HG02852 (cell line): ENCODE results near the gene DMPK.
"Not testable (repeated sequence)": the region's sequence is repeated elsewhere in the genome, so short reads cannot be mapped to it uniquely, and the experiment has no call there.

Experiments
- ATAC-seq: cut with Tn5 transposase; IDR thresholded peaks from one replicate; pipeline ENCODE4 v1.9.1; 2021; ENCODE audit warnings: mild to moderate bottlenecking, moderate library complexity; ENCODE audit not compliant: unreplicated experiment

DMPK gene

DNA sequence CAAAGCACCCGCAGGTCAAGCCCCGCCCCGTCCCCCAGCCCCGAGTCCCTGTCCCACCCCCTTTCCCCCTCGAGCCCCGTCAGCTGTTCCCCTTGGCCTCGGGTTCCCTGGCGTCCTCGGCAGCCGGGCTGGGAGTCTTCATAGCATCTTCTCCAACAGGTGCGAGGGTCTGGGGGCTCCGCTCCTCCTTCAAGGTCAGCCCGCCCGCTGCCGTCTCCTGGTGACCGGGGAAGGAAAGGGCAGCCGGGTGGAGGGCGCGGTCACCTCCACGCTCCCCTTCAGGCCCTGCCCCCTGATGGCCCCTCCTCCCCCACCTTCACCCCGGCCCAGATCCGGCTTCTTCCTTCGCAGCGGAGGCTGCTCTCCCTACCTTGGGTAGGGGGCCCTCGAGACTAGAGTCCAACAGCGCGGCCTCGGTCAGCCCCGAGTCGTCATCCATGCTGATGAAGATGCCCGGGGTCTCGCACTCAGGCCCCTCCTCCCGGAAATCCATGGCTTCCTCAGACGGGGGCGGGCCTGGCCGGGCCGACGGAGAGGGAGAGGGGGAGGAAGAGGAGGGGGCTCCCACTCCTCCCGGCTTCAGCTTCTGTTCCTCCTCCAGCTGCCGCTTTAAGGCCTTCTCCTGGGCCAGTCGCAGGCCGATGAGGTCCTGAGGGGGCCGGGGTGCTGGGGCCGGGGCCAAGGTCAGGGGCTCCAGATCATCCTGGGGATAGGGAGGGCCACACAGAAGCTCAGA lies 33.4 kb upstream of the DMPK start:
- ATAC-seq, result no peak

DNA sequence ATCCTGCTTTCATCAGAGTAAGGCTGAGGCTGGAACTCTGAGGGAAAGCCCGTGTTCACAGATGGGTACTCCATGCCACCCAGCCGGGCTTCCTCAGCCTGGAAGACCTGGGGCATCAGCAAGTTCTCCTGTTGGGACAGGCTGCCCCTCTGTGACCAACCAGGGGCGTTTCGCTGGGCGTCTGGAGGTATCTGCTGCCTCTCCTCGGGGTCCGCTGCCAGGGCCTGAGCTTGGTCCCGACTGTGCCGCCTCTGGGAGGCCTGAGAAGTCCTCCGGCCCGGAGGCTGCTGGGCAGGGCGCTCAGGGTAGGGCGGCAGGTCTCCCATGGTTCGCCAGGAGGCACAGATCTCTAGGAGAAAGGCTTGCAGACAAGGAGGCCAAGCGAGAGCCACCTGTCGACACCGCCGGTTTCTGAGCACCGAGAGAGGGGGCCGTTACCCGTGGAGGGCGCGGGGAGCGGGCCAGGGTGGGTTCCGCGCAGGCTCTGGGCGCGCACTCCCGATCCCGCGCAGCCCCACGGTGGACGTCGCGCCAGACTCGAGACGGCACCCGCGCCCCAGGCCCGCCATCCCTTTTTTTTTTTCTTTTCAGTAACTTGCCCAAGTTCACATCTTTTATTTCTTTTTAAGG lies 32.7 kb upstream of the DMPK start, which contains the start of gene RSPH6A:
RSPH6A (minus strand) TSS at position 458 of the 630 bp plus-strand sequence; CDS start at position 326, 132 bp downstream.
- no peak for ATAC-seq

DNA sequence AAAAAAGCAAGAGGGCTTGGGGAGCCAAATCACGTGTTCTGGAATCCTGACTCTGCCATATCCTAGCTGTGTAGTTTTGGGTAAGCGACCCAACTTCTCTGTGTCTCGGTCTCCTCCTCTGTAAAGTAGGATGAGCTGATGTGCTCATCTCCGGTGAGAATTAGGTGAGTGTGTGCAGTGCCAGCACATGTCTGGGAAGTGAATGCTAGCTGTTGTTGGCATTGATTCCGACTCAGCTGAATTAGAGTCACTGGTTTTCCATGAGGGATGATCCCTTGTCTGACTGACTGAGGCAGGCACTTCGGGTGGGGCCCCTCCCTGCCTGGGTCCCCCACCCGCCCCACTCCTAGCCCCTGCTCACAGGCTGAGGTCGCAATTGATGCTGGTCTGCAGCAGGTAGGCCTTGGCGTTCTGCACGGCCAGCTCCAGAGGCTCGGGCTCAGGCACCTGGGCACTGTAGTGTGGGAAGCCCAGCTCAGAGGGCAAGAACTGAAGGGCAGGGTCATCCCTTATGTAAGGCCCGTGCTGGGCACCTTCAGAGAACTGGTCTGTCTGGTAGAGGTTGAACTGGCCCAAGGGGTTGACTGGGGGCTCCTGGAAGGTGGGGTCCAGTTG lies 32.0 kb upstream of the DMPK start:
- no peak for ATAC-seq

DNA sequence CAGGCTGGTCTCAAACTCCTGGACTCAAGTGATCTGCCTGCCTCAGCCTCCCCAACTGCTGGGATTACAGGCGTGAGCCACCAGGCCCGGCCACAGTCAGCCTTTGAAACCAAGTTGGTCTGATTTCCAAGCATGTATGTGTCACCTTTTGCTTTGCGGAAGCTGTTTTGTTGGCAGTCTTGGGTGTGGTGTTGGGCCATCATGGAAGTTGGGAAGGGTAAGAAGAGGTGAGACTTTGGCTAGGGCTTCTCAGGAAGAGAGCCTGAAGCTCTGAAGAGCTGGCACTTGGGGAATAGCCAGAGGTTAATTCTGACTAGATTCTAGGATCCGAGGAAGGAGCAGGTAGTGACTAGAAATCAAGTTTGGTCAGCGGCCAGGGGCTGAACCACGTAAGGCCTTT lies 30.0 kb upstream of the DMPK start:
- ATAC-seq, result no peak

DNA sequence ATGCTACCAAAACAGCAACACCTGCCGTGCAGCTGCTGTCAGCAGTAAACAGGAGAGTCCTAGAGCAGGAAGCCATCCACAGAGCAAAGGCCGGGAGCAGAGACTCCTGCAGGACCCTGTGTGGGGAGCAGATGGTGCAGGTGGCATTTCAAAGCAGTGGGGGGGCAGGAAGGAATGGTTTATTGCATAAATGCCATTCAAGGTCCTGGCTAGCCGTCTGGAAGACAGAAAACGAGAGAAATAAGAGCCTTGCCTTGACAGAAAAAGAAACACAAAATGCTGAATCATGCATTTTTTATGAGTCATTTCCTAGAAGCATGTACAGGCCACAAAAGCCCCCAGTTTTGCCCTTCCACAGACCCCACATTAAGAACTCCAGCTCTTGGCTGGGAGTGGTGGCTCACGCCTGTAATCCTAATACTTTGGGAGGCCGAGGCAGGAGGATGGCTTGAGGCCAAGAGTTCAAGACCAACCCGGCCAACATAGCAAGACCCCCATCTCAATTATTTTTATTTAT lies 27.4 kb upstream of the DMPK start:
- no peak for ATAC-seq

DNA sequence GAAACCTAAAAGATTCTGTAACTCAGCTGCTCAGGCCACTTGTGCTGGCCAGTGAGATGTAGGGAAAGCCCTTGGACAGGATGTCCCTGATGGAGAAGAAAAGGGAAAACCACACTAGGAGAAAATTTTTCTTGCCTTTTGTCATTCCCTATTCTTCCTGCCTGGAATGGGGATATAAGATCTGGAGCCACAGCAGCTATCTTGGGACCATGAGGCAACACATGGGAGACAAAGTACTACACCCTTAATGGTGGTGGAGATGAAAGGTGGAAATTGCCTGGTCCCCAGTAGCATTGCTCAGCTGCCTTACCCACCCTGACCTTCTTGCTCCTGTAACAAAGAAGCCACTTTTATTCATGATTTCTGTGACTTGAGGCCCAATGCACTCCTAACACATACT lies 23.4 kb upstream of the DMPK start:
- no peak for ATAC-seq

DNA sequence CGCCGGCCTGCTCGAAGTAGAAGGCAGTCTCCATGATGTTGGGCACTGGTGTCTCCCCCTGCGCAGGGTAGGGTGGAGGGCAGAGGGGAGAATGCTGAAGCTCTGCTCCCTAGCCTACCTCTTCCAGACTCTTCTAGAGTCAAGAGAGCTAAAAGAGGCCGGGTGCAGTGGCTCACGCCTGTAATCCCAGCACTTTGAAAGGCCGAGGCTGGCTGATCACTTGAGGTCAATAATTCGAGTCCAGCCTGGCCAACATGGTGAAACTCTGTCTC lies 22.6 kb upstream of the DMPK start:
- no peak for ATAC-seq

DNA sequence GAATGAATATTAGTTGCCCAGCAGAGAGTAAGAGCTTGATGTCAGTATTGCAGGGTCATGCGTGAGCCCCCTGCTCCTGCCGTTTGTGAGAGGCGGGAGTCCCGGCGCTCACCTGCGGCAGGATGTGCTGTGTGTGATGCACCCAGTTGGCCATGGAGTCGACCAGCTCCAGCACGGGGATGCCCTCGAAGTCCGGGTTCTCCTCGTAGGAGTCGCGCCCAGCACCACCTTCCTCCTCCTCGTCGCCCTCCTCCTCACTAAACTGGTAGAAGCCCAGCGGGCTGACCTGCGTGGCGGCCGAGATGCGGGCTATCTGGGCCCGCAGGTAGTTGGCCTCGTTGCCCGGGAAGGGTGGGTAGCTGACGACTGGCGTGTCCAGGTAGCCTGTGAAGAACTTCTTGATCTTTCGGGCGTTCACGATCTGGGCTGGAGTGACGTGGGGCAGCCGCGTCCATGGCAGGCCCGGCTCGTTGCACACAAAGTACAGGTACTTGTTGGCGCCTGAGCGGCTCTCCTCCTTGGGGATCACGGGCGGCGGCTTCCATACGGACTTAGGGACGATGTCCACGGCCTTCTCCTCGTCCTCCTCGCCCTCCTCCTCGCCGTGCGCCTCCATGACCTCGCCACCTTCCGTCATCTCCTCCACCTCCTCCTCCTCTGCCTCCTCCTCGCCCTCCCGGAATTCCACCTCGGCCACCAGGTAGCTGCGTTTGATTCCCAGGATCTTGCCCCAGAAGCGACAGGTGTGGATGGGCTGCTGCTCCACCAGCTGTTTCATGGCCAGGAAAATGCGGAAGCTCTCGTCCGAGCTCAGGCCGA lies 22.1 kb upstream of the DMPK start:
- no peak for ATAC-seq

DNA sequence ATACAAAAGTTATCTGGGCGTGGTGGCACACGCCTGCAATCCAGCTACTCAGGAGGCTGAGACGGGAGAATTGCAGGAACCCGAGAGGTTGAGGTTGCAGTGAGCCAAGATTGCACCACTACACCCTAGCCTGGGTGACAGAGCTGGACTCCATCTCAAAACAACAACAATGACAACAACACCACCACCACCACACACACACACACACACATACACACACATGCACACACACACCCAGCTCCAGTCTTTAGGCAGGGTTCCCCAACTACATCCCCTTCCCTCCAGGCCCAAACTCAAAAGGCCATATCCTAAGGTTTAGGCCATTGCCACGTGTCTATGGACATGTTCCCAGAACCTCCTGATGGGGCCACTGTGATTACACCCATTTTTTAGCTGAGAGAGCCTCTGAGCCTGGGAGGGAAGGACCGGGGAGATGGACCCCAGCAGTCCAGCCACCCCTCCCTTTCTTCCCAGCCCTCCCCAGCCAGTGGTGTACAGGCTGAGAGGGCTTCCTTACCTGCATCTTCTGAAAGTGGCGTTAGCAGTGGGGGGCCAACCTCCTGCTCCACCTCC lies 19.4 kb upstream of the DMPK start:
- no peak for ATAC-seq

DNA sequence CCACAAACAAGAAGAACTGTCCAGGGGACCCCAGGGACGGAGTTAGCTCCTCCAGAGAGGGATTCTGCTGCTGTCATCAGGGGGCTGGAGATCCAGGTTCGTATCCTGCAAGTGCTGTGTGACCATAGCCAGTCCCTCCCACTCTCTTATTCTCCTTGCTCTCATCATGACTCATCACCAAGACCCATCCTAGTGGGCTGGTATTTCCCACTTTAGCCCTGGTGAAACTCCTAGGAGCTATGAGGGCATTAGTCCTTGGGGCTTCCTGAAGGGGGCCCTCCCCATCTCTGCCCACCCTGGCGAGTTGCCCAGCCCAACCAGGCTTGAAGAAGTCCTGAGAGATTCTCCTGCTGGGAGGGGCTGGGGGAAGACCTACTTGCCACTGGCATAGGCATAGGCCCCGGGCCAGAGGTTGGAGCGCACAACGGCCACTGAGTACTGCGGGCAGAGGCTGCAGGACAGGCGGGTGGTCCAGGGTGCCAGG lies 17.8 kb upstream of the DMPK start:
- no peak for ATAC-seq

DNA sequence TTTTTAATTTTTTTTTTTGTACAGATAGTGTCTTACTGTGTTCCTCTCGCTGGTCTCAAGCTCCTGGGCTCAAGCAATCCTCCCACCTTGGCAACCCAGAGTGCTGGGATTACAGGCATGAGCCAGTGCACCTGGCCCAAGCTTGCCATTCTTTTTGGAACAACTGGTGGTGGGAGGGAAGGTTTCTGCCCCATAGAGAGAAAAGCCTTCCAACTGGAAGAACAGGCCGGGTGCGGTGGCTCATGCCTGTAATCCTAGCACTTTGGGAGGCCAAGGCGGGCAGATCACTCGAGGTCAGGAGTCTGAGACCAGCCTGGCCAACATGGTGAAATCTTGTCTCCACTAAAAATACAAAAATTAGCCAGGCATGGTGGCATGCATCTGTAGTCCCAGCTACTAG lies 17.3 kb upstream of the DMPK start:
- not testable (repeated sequence) for ATAC-seq

DNA sequence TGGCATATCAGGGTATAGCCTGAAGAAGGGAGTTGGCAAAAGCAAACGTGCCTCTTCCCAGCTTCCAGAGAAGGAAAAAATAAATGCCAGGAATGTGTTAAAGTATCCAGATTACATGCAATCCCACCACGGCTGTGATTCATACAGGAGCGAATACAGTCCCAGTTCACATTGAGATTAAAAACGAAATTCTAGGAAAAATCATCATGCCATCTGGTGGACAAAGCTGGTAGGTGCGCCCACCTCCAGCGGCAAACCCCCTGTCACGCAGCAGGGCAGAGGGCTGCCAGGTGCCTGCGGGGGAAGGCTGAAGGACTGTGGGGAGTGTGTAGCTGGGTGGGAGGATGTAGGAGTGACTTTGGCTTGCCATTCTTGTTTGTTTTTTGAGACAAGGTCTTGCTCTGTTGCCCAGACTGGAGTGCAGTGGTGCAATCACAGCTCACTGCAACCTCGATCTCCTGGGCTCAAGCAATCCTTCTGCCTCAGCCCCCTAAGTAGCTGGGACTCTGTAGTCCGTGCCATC lies 16.8 kb upstream of the DMPK start:
- no peak for ATAC-seq

DNA sequence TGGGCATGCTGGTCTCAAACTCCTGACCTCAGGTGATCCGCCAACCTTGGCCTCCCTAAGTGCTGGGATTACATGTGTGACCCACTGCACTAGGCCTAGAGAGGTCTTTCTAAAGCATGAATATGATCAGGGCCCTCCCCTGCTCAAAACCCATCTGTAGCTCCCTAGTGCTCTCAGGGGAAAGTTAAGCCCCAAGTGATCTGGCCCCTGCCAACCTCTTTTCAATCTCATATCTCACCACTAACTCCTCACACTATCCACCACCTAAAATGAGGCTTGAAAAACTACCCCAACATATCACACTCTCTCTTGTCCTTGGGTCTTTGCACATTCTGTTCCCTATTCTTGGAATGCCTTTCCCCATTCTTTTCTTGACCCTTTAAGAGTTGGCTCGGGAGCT lies 12.3 kb upstream of the DMPK start:
- ATAC-seq, result no peak

DNA sequence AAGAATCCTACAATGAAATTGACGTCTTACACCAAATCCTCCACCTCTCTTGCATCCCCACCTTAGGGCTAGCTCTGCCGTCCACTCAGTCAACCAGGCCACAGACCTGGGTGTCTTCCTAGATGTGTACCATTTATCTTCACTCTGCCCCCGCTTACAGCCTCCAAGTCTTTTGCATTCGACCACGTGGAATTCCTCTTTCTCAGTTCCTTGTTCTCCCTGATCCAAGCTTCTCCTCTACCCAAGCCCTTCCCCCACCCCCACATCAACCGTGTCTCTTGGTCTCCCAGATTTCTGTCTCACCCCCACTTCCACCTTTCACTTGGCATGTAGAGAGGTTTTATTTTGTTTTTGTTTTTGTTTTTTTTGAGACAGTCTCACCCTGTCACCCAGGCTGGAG lies 11.6 kb upstream of the DMPK start:
- ATAC-seq, result no peak

DNA sequence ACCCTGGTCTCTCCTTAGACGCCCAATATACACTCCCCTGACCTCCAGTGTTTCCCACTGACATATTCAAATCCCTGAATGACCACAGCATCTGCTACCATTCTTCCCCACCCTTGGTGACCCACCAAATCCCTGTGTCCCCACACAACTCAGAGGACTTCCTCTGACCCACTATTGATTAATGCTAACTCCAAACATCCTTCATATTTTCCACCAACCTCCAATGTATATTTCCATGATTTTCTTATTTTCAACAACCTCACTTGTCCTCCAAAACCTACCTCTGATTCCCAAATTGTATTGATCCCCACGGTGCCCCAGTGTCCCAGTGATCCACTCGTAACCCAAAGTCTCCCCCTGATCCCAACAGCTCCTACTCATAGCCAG lies 10.9 kb upstream of the DMPK start:
- no peak for ATAC-seq

DNA sequence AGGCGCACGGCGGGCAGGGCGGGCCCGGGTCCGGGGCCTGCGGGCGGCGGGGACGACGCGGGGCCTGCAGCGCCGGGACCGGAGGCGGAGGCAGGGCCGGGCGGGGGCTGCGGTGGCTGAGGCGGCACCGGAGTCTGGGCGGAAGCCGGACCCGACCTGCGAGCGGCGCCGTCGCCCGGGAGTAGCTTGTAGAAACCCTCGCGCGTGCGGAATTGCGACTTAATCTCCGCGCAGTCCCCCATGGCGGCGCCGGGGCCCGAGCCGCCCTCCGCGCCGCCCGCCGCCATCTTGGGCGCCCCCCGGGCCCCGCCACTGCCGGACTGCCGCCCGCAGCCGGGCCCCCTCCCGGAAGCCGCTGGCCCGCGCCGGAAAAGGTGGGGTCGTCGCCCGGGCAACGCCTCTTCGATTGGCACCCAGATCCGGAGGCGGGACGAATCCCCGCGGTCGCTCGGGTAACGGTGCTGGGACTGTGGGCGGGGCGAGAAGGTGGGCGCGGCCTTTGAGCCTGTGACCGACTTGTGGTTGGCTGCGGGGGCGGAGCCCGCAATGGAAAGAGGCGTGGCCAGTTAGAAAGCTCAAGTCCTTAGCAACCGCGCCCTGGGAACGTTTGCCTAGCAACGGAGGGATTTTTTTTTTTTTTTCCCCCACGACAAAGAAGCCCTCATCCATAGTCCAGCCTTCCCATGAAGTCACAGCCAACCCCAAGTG lies 10.3 kb upstream of the DMPK start, which contains the start of gene DMWD:
DMWD (minus strand) TSS at position 376 of the 708 bp plus-strand sequence; CDS start at position 287, 89 bp downstream.
- peak; percentile 88 for ATAC-seq

DNA sequence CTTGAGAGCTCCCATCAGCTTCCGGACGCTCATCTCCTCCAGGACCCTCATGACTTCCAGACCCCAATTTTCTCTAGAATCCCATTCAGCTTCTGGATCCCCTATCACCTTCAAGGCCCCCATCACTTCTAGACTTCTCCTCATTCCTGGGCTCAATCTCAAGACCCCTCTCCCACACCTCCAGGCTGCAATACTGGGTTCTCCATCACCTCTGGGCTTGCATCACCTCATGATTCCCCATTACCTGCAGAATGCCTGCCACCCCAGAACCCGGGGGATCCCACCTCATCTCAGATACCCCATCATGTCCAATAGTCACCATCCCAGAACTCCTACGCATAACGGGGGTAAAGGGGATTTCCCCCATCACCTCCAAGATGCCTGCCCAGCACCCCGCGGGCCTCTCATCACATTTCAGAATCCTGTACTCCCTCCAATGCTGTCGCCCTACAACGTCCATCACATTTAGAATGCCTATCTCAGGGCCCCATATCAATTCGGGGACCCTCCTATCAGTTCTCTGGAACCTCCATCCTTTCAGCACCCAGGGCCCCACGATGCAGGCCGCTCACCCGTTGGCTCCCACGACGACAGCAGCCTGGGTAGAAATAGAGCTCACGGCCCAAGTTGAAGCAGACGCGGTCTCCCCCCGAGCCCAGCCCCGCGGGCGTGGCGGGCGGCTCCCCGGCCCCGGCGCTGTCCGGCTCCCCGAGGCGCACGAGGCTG lies 9.6 kb upstream of the DMPK start:
- no peak for ATAC-seq

DNA sequence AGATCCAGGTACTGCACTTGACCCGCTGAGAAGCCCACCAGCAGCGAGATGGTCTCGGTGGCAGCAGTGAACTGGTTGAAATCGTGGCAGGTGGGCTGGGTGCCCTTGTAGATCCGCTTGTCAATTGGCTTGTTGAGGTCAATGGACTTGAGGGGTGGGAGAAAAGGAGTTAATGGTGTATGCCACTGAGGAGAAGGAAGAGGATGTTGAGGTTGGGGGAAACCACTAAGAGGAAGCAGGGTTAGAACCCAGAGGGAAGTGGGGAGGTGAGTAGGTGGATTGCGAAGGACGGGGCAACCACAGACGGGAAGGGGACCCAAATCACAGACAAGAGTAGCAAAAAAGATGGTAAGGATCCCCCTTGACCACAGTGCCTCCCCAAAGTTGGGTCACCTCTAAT lies 8.7 kb upstream of the DMPK start:
- no peak for ATAC-seq

DNA sequence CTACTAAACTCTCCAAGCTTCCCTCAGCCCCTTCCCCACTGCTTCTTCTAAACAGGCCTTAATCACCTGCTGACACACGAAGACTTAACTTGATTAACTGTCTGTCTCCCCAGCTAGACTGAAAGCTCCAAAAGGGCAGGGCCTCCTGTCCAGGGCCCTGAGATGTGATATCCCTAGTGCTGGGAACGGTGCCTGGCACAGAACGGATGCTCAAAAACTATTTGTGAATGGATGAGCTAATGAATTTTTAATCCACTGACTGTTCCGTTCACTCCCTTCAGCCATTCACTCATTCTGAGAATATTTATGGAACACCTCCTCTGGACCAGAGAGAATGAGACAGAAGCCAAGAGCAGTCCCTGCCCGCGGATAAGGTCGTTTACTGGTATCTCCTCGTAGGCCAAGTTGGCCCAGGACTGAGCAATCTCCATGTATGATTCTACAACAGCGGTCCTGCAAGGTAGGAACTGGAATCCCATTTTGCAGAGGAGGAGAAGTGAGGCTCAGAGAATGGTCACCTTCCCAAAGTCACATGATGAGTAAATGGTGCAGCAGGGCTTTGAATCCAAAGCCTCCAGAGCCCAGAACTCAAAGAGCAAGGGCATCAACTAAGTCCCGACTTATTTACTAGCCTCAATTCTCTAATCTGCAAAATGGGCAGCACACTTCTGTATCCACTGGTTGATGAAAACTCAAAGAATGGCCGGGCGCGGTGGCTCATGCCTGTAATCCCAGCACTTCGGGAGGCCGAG lies 6.9 kb upstream of the DMPK start:
- no peak for ATAC-seq
